Heart left ventricle (tissue), 13 donors: Measurements from ENCODE around the gene GZF1.

Source experiments
- CTCF ChIP-seq, 12 donors: fragments of 200-600 bp; sonication (generic) in 4 of 12; IDR thresholded peaks; one replicate each; pipeline versions ENCODE4 v1.5.0 to v1.8.0; 2018 to 2022; ENCODE audit warnings: antibody characterized with exemption in 12 of 12, mild to moderate bottlenecking in 5 of 12
- POLR2A ChIP-seq, 2 donors: fragments of 450-650 bp; IDR thresholded peaks; one replicate each; pipeline ENCODE4 v1.6.1; 2017; ENCODE audit warnings: antibody characterized with exemption in 2 of 2, mild to moderate bottlenecking in 2 of 2, moderate library complexity in 2 of 2
- donor health status: ischemic (EF 13 %, LVEDD 7.1; RV severe dilation, severe dysfunction).
- donor health status: DM: no; HTN: yes; CAD: no.
- donor health status: DM: no; HTN: no; CAD: no.
- donor health status: ischemic (EF 25% LVEDD 6.9; RV normal size, moderate dysfunction).
- donor health status: ischemic (EF 25% LVEDD 5.7; RV mildly dilated, moderate dysfunction).
- donor health status: ischemic (EF 35%, LVEDD 5.7; RV mildly dilated, moderate dysfunction).
- donor health status: nonischemic (EF 11% LVEDD 7.7; RV severe dilation, severe dysfunction).
- donor health status: DM: yes; HTN: yes; CAD: no.
- donor health status: PGD.
- donor health status: ischemic (EF 29% LVEDD 5.4; RV normal size, mild dysfunction).
- donor health status: nonischemic (EF 23%, LVEDD 6.1; RV moderate dilation, normal function).

DNA sequence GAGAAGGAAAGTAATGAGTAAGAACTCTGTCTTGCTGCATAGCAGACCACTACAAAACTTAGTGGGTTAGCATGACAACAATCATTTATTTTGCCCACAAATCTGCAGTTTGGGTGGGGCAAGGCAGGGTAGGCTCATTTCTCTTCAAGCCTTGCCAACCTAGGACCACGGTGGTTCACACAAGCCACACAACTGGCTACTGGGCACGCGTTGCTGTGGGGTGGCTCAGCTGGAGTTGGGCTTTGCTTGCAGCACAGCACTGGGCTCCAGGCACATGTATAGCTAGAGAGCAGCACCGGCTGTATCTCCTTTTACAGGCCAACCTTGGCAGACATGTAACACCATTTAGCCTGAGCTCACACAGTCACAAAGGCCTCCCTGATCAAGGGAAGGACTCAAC is 16.0 kb upstream of the GZF1 start:
- TF ChIP-seq POLR2A (IDR thresholded peaks at IDR 0.05) (no peak), CTCF (IDR thresholded peaks at IDR 0.05) (no peak)
